Astrocyte of the hippocampus (primary cell): Measurements from ENCODE around the gene B4GALNT2.
A peak's percentile ranks its signal among the peaks of the same experiment; 100 is the strongest.
"Not testable (repeated sequence)": the region's sequence is repeated elsewhere in the genome, so short reads cannot be mapped to it uniquely, and the experiment has no call there.

Experiments
- DNase-seq: peaks from one replicate; pipeline ENCODE4 v3.0.0; 2011; ENCODE audit warnings: low read depth, low spot score

B4GALNT2 gene, protein sequence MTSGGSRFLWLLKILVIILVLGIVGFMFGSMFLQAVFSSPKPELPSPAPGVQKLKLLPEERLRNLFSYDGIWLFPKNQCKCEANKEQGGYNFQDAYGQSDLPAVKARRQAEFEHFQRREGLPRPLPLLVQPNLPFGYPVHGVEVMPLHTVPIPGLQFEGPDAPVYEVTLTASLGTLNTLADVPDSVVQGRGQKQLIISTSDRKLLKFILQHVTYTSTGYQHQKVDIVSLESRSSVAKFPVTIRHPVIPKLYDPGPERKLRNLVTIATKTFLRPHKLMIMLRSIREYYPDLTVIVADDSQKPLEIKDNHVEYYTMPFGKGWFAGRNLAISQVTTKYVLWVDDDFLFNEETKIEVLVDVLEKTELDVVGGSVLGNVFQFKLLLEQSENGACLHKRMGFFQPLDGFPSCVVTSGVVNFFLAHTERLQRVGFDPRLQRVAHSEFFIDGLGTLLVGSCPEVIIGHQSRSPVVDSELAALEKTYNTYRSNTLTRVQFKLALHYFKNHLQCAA

DNA sequence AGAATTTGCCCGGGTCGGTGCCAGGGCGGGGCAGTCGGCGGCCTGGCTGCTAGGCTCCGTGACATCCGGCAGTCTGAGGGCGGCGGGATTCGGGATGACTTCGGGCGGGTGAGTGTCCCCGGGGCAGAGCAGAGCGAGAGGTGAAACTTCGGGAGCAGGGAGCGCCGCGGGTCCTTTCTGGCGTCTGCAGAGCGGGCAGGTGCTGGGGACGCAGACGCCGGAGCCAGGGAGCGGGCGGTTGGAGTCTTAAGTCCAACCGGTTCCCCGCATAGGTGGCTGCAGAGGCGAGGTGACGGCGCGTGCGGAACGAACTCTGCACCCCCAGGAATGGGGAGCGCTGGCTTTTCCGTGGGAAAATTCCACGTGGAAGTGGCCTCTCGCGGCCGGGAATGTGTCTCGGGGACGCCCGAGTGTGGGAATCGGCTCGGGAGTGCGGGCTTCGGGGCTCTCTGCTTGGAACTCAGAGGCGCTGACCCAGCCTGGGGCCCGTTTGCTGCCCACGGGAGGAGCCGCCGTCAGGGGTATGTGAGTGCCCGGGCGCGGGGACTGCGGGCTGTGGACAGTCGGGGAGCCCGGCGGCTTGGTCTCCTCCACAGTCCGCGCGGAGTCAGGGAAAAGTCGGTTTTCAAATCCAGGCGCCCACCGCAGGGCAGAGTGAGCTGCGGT lies at the start of gene B4GALNT2:
B4GALNT2 (plus strand) TSS at position 71 of the 666 bp plus-strand sequence; CDS start at position 95, 24 bp downstream.
- peak; percentile 39 for DNase-seq

DNA sequence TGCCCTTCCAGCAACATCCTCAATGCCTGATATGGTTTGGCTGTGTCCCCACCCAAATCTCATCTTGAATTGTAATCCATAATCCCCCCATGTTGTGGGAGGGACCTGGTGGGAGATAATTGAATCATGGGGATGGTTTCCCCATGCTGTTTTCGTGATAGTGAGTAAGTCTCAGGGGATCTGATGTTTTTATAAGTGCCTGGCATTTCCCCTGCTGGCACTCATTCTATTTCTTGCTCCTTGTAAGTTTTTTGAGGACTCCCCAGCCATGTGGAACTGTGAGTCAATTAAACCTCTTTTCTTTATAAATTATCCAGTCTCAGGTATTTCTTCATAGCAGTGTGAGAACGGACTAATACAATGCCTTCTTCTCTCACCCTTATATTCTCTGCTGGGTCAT lies 47.5 kb upstream of the B4GALNT2 start:
- DNase-seq, result not testable (repeated sequence)

DNA sequence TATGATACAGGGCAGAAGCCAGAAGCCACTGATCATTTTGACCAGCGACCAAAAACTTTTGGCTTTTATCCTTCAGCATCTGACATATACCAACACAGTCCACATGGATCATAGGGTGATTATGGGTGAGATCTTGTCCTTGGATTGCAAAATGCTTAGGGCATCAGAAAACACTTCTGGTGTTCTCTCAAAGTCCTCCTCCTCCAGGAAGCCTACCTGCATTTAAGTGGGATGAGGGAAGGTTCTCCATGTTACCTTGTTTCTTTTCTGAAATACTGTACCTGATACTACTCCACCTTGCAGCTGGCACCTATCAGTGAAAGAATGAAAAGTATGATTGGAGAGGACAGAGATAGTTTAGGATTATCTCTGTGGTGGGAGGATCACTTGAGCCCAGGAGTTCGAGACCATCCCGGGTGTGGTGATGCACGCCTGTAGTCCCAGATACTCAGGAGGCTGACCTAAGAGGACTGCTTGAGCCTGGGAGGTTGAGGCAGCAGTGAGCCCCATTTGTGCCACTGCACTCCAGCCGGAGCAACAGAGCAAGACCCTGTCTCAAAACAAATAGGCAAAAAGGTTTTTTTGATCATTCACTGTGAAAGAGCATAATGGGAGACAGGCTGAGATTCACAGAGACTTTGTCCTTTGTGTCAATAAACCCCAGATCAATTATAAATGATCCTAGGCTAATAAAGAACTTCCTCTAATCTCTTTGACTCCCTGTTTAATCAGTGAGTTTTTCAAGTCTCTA lies 46.8 kb upstream of the B4GALNT2 start:
- DNase-seq, result no peak

DNA sequence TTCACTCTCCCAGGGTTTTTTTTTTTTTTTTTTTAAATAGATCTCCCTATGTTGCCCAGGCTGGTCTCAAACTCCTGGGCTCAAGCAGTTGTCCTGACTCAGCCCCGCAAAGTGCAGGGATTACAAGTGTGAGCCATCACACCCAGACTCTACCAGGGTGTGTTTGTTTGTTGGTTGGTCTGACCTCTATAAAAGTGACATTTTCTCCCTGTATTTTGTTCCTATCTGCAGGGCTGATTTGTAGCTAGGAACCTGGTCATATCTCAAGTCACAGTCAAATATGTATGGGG lies 46.3 kb upstream of the B4GALNT2 start:
- DNase-seq, result no peak

- no peak for DNase-seq
These were observed 45.9 kb upstream of the B4GALNT2 start for GRCh38 chr17:49086649-49087048.

GRCh38 chr17:49089094-49089493 lies 43.5 kb upstream of the B4GALNT2 start:
- no peak for DNase-seq

- DNase-seq, result no peak
These were observed 41.5 kb upstream of the B4GALNT2 start for GRCh38 chr17:49090878-49091594.

- DNase-seq, result peak; percentile 17
These were observed 39.4 kb upstream of the B4GALNT2 start for GRCh38 chr17:49093131-49093530.

DNA sequence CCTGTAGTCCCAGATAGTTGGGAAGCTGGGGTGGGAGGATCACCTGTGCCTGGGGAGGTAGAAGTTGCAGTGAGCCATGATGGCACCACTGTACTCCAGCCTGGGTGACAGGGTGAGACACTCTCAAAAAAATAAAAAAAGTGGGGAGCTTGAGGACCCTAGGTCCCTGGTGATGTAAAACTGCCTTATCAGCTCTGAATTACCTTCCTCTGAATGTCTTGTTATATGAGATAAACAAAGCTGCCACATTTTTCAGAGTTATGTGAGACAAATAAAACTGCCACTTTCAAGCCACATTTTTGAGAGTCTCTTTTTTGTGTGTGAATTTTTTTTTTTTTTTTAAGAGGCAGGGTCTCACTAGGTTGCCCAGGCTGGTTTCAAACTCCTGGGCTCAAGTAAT lies 32.0 kb upstream of the B4GALNT2 start:
- DNase-seq, result no peak

DNA sequence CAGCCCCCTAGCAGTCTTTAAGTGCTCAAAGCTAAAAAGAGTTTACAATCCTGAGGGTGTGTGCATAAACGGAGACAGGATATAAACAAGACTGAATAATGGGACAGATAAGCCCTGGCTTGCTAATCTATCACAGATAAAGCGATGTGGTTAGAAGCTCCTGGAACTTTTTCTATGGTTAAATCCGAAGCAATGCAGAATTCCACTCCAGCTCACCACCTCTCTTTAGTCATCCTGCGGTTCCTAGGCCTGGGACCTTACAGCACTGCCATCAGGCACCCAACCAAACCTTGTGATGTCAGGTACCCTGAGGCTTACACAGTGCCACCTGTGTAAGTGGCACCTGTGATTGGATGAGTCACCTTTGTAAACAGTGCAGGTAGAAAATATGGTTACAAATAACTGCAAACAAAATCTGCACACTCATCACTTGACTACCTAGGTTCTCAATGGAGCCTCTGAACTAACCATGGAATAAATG lies 31.5 kb upstream of the B4GALNT2 start:
- peak; percentile 82 for DNase-seq

DNA sequence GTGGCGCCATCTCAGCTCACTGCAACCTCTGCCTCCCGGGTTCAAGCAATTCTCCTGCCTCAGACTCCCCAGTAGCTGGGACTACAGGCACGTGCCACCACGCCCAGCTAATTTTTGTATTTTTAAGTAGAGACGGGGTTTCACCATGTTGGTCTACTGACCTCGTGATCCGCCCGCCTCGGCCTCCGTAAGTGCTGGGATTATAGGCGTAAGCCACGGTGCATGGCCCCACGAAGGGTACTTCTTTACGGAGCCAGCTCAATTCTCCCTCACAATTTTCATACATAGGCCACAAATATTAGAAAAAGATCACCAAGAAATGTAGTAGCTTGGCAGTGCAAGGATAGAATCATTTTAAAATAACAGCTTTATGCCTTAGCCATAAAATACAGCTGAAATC lies 29.2 kb upstream of the B4GALNT2 start:
- not testable (repeated sequence) for DNase-seq

GRCh38 chr17:49104511-49105074 lies 28.0 kb upstream of the B4GALNT2 start:
- peak; percentile 21 for DNase-seq

- peak; percentile 40 for DNase-seq
These were observed 26.0 kb upstream of the B4GALNT2 start for GRCh38 chr17:49106321-49107210.

GRCh38 chr17:49107211-49107557 lies 25.4 kb upstream of the B4GALNT2 start:
- DNase-seq, result no peak

DNA sequence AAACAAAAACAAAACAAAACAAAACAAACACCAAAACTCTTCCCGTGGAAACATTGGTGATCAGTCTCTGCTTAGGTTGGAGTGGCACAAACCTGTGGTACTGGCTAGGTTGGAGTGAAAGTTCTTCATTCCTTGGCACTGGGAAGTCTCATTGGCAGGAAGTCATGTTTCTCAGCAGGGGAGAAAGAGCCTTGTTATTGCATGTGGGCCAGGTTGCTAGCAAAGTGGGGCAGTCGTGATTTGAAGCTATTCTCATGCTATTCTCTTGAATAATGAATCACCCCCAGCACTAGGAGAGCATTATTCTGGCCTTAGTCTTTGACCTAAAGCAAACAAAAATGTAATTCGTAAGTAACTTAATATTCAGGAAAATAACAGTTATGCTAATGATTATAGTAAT lies 24.3 kb upstream of the B4GALNT2 start:
- DNase-seq, result peak; percentile 94

DNA sequence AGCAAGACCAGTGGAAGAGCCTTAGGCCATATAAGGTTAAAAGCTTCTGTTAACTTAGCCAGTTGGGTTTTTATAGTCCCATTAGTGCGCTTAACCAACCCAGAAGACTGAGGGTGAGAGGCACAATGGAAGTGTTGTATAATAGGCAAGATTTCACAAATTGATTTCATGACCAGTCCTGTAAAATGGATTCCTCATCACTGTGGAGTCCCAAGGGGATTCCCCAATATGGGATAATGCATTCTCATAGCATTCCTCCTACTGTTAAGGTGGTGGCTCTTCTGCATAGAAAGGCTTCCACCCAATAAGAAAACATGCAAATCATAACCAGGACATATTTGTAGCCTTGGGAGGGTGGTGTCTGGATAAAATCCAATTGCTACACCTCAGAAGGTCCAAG lies 22.1 kb upstream of the B4GALNT2 start:
- no peak for DNase-seq

- DNase-seq, result no peak
These were observed 20.6 kb upstream of the B4GALNT2 start for GRCh38 chr17:49111934-49112333.

DNA sequence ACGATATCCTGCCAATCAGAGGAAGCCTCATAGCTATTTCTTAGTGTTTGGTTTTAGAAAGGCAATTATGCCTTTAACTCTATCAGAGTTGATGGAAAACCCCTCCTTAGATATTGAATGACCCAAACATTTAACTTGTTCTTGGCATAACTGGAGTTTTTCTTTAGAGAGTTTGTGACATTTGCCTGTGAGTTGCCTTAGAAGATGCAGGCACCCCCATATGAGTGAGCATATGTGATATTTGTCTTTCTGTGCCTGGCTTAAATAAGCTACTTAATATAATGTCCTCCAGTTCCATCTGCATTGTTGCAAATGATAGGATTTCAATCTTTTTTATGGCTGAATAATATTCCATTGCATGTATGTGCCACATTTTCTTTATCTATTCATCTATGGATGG lies 19.6 kb upstream of the B4GALNT2 start:
- no peak for DNase-seq

GRCh38 chr17:49114703-49115102 lies 17.9 kb upstream of the B4GALNT2 start:
- no peak for DNase-seq

GRCh38 chr17:49117587-49118230 lies 14.9 kb upstream of the B4GALNT2 start:
- no peak for DNase-seq
